NCI-H2107 treated with DMSO at 0.1 percent for 48 hours (cell line): ENCODE data around the gene GABRG3.

Experiments
- DNase-seq: peaks from one replicate; lab custom pipeline; 2025; ENCODE audit not compliant: unreplicated experiment; lab: John Stamatoyannopoulos, UW

The GABRG3 gene

DNA sequence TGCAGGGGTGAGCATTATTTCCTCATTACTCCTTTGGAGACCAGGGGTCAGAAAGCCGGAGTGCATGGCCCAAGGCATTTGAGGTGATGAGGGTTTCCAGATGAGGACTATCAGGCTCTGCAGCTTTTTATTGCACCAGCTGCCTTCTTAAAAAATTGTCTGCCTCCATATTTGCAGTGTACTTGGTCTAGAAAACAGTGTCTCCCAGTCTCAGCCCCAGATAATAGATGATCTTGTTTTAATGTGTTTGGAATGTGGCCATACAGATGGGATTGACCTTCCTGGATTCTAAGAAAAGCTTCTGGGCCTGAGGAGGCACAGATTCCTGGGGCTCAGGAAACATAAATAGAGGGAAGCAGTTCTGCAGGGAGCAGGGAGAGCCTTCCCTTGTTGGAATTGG lies 123.3 kb downstream of the GABRG3 start:
- no peak for DNase-seq

DNA sequence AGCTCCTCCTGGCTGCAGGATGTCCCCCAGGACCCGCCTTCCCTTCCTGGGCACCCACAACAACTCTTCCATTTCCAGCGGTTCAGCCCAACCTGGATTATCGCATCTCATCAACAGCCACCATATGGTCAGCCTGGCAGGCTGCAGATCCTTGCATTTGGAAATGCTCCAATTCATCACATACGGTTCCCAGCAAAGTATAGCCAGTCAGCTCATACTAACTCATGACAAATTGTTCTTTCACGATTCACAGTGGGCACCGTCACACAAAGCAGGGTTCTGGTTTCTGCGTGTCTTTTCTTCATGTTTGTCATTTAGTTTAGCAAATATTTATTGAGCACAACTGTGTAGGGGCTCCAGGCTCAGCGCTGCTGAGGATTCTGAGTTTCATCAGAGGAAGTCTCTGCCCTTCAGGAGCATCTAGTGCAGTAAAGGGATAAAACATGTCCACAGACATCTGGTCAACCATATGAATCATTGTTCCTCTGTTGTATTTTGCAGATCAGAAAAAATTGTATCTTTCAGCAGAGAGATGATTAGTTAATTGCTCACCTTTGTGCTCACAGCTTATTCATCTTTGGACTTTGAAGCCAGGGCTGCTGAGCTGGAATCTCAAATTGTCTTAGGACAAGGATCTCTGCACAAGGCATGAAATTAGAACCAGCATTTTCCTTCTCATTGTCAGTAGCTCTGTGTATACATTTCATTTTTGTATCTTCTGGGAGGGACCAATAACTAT lies 125.1 kb downstream of the GABRG3 start:
- DNase-seq: no peak

DNA sequence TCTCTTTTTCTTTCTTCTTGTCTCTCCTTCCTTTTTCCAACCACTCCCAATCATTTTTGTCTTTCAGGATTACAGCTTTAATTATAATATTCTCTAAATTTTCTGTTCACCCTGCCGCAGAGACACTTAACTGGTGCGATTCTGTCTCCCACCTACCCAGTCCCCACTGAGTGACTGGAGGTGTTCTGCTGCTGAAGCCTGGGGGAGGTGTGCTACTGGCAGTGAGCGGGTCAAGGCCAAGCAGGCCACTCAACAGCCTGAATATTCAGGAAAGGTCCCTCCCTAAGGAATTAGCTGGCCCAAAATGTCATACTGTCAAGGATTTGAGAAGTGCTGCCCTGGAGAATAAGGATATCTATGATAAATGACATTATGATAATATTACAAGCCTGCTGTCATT lies 126.5 kb downstream of the GABRG3 start:
- no peak for DNase-seq

DNA sequence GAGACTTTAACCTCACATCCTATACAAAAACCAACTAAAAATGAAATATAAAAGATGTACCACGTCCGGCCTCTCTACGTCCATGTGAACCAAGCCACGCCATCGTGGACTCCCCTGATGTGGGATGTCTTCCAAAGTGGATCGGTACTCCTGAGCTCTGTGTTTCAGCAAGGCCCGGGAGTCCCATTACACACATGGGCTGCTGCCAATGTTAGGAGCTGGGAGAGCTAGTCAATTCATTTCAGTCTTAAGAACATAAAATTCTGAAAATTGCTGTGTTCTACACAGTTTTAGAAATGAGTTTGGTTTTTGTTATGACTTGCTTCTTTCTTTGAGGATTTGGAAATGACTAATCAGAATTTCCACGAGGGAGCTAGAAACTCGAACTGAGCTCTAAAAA lies 131.0 kb downstream of the GABRG3 start:
- no peak for DNase-seq

GRCh38 chr15:27111323-27111722 lies 140.3 kb downstream of the GABRG3 start:
- DNase-seq: no peak

DNA sequence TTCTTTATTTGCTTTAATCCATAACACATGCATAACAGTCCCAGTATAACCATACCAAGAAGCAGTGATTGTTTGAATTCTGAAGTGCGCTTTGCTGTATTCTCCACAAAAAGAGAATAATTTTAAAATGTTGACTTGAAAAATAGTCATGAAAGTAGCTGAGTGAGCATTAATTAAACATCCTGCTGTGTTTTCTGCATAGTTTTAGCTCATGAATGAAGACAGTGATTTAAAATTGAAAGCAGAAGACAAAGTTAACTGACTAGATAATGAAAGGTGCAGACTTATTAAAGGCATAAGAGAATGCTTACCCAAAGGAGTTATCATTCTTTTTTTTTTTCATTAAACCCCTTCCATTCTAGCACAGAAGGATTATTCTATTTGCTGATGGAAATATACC lies 143.5 kb downstream of the GABRG3 start:
- DNase-seq: no peak

GRCh38 chr15:27119695-27120266 lies 148.8 kb downstream of the GABRG3 start:
- DNase-seq: no peak

- DNase-seq: no peak
These were observed 150.7 kb downstream of the GABRG3 start for GRCh38 chr15:27121672-27122071.

DNA sequence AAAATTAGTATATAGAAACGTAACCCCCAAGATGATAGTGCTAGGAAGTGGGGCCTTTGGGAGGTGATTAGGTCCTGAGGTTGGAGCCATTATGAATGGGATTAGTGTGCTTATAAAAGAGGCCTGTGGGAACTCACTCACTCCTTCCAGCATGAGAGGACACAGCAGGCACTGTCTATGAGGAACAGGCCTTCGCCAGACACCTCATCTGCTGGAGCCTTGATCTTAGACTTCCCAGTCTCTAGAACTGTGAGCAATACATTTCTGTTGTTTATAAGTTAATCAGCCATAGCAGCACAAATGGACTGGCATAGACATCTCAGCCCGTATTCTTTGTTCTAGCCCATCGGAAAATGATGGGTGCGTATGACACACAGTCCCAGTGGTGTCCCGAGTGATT lies 152.3 kb downstream of the GABRG3 start:
- no peak for DNase-seq

DNA sequence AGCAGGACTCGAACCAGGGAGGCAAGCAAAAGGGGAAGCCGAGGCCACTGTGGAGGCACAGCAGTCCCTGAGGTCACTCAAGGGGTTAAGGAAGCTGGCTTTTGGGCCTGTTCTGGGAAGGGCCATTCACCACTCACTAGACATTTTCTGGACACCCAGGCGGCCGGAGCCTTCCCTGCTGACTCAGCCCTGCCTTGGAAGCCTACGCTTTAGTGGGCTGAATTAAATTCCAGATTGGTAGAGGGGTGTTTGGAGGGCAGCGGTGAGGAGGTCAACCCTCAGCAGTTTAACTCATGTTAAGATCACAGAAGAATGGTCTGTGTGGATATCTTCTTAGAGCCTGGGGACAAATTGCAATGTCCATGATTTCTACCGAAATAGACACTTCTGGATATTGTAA lies 152.8 kb downstream of the GABRG3 start:
- DNase-seq: no peak

- no peak for DNase-seq
These were observed 153.4 kb downstream of the GABRG3 start for GRCh38 chr15:27124287-27124871.

DNA sequence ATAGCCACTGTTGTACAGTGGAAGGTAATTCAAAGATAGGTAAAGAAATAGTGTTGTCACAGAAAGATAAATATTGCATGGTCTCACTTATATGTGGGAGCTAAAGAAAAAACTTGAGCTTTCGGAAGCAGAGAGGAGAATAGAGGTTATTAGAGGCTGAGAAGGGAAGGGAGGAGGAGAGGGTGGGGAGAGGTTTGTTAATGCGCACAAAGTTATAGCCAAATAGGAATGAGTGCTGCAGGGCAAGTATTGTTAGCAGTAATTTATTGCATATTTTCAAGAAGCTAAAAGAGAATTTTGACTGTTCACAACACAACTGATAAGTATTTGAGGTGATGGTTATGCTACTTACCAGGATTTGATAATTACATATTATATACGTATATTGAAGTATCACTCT lies 154.2 kb downstream of the GABRG3 start:
- no peak for DNase-seq

- no peak for DNase-seq
These were observed 155.5 kb downstream of the GABRG3 start for GRCh38 chr15:27126449-27126848.

- no peak for DNase-seq
These were observed 157.0 kb downstream of the GABRG3 start for GRCh38 chr15:27127815-27128570.

DNA sequence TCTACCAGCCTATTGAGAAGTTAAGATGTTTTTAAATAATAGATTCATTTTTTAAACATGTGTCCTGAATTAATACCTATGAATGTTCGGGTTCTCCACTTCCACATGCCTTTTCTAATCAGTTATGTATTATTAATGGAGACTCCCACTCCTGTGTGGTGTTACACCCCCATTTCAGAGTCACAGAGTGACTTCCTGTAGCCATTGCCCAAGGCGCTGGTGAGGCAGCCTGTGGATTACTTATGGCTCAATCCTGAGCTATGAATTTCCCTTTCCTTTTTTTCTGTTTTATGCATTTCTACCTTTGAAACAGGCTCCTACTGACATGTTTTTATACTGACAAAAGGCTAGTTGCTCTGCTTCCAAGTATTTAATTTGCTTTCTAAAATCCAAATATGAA lies 162.3 kb downstream of the GABRG3 start:
- DNase-seq: no peak

DNA sequence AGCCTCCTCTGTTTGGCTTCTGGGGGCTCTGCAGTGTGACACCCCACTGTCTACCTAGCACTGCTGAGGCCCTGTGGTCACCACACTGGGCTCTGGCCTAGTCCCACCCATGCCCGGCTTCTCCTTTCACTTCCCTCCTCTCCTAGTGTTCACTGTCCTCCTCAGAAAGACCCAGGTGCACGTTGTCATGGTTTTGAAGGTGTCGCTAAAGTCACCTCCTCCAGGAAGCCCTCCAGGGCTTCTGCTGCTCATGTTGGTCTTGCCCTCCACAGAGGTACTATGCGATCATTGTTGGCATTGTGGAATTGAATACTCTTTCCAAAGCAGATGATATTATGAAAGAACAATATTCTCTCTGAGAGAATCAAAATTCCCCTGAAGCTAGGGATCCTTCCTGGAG lies 163.5 kb downstream of the GABRG3 start:
- DNase-seq: no peak

GRCh38 chr15:27135151-27135550 lies 164.2 kb downstream of the GABRG3 start:
- no peak for DNase-seq

DNA sequence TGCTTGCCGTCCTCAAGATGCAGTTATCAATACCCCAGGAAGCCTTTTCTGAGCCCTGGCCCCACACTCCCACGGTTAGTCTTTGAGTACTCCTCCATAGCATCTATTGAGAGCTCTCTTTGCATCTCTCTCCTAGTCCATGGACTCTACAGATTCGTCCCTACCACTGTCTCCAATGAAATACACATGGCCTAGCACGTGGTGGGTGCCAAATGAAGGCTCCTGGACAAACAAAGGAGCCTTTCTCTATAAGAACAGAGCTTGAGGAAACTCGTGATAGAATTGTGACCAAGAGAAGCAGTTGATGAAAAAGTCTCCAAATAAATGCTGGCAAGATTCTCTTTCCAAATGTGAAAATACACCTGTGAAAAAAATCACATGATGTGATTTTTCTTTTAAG lies 166.1 kb downstream of the GABRG3 start:
- no peak for DNase-seq

DNA sequence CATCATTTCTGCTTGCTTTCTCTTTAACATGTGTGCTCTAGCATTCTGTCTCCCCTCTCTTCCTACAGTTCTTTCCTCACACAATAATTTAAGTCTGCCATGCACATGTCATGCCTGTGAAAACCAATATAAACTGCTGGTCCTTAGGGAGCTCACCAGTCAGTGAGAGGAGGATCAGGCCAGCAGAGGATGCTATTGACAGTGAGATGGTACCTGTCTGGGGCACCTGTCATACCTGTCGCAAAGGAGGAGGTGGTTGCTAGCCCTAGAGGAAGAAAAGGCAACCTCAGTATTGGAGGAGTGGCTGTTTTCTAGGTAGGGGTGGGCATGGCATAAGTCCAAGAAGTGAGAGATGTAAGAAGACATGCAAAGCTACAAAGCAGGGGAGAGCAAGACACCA lies 194.6 kb downstream of the GABRG3 start:
- no peak for DNase-seq

DNA sequence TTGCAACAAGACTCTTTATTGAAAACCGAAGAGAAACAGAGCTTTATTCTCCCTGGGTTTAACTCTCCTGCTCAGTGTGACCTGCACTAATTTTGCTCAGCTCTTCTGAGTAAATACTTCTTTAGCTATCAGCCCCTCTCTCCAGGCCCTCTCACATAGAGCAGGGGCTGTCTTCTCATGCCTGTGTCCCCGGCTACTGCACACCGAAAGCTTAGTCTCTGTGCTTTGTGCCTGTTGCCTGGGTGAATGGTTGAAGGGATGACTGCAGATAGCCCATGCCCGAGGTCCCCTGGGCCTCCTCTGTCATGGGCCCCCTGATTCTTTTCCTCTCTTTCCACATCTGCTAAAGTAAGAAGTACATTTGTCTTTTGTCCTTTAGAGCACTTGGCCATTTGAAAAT lies 195.9 kb downstream of the GABRG3 start:
- no peak for DNase-seq

GRCh38 chr15:27167738-27168137 lies 196.8 kb downstream of the GABRG3 start:
- DNase-seq: no peak

- no peak for DNase-seq
These were observed 199.9 kb downstream of the GABRG3 start for GRCh38 chr15:27170851-27171250.
